Stomach (tissue), 9 donors: Measurements from ENCODE around the gene IL4I1. TPM values are rescaled to one million over a fixed set of nuclear protein-coding genes. Genes with fewer than 3 reads are reported as not detected.

Experiments used
- DNase-seq, 2 donors: peaks; one replicate each; pipeline versions ENCODE4 v3.0.0 to v3.0.0-alpha.2; 2013 to 2019
- H3K27ac ChIP-seq, 5 donors: fragments of 200-600 bp in 4 of 5; sonication (generic) in 4 of 5; one replicate each; pipeline ENCODE4 v1.5.1; 2013 to 2019; ENCODE audit warnings: mild to moderate bottlenecking in 1 of 5, moderate library complexity in 1 of 5
- H3K27me3 ChIP-seq, 3 donors: fragments of 200-600 bp; sonication (generic); one replicate each; pipeline ENCODE4 v1.5.1; 2017 to 2019; ENCODE audit warnings: mixed run types in 1 of 3
- H3K36me3 ChIP-seq, 4 donors: fragments of 200-600 bp; sonication (generic); 1 replicate in 3 of 4; 2 replicates in 1 of 4; pipeline ENCODE4 v1.5.1; 2016 to 2019
- H3K4me1 ChIP-seq, 4 donors: fragments of 200-600 bp; sonication (generic); one replicate each; pipeline ENCODE4 v1.5.1; 2016 to 2019
- H3K4me3 ChIP-seq, 4 donors: fragments of 200-600 bp; sonication (generic) in 3 of 4; one replicate each; pipeline ENCODE4 v1.5.1; 2016 to 2019; ENCODE audit warnings: mild to moderate bottlenecking in 1 of 4
- H3K9me3 ChIP-seq, 4 donors: fragments of 200-600 bp; sonication (generic); one replicate each; pipeline ENCODE4 v1.5.1; 2016 to 2019
- EP300 ChIP-seq: sonication (generic); formaldehyde crosslinking; IDR thresholded peaks from one replicate; pipeline ENCODE4 v1.6.1; 2017; ENCODE audit warnings: antibody characterized with exemption
- POLR2A ChIP-seq, 4 donors: fragments of 450-650 bp; IDR thresholded peaks; one replicate each; pipeline ENCODE4 v1.6.1; 2016; ENCODE audit warnings: antibody characterized with exemption in 4 of 4, control low read depth in 2 of 4, mild to moderate bottlenecking in 1 of 4, moderate library complexity in 1 of 4
- POLR2AphosphoS5 ChIP-seq, 3 donors: sonication (generic); formaldehyde crosslinking; IDR thresholded peaks; one replicate each; pipeline ENCODE4 v1.6.1; 2016; ENCODE audit warnings: antibody characterized with exemption in 3 of 3
- WGBS, 5 donors: extraction: QIAGEN DNeasy Blood & Tissue Kit in 3 of 5; methylation state at CpG; one replicate each; pipeline versions ENCODE4 v1.1.5 to v1.1.7; 2013 to 2018; 5-methylcytosine and 5-hydroxymethylcytosine counted together
- intact Hi-C: fragments of 100-400 bp; cut with DNase I; formaldehyde crosslinking; loops from one replicate; pipeline ENCODE4 v1.15.1; 2023; ENCODE audit warnings: low total_unique reads
- polyA plus RNA-seq, 3 donors: library from polyadenylated mRNA; stranded (reverse); fragments of 200-250 nt; gene quantifications; one replicate each; pipeline ENCODE4 v1.2.3, GENCODE V29; 2013
- total RNA-seq, 5 donors: library from RNA; depleted of rRNA; stranded (reverse); fragments of >200 nt; gene quantifications; one replicate each; pipeline versions ENCODE4 v1.1.0 to v1.2.3, GENCODE V29; 2014 to 2016
- TF ChIP-seq, protein P1 (sequence below), 7 experiments: fragments of 450-650 bp in 4 of 7; fragments of 200-600 bp in 3 of 7; sonication (generic) in 3 of 7; IDR thresholded peaks; one replicate each; pipeline ENCODE4 v1.5.1; 2016 to 2019; ENCODE audit warnings: antibody characterized with exemption in 7 of 7, control low read depth in 2 of 7, mild to moderate bottlenecking in 1 of 7
- donor health status: healthy with polysubstance abuse.
- donor health status: Bipolar disorder and iron deficiency.
- donor health status: healthy.

Gene IL4I1
- total and polyA plus RNA-seq, 8 donors, result 0.45 to 1.1 (median 0.66) TPM; not detected in 2

- peaks cover 85 to 100% (median 99%) of the 10 kb centered on the region in 4 donors for H3K36me3 ChIP-seq
- peak overlapping the region in 3 of 5 donors; percentile 75 to 78 (median 75) for H3K27ac ChIP-seq
- DNase-seq, result no peak
- H3K27me3 ChIP-seq, result no peaks in the 10 kb centered on the region
- 81 to 84% (median 82%) methylated on average over 16 to 22 of the region's 22 CpGs for WGBS, 5 donors
- H3K4me3 ChIP-seq, result no peak overlapping the region
- H3K4me1 ChIP-seq, result peaks cover 19 to 39% (median 30%) of the 10 kb centered on the region in 4 donors
- TF ChIP-seq POLR2AphosphoS5 (IDR thresholded peaks at IDR 0.05), result no peak
- no peak for TF ChIP-seq EP300
- no peak for TF ChIP-seq POLR2A (IDR thresholded peaks at IDR 0.05)
- TF ChIP-seq, protein P1, sequence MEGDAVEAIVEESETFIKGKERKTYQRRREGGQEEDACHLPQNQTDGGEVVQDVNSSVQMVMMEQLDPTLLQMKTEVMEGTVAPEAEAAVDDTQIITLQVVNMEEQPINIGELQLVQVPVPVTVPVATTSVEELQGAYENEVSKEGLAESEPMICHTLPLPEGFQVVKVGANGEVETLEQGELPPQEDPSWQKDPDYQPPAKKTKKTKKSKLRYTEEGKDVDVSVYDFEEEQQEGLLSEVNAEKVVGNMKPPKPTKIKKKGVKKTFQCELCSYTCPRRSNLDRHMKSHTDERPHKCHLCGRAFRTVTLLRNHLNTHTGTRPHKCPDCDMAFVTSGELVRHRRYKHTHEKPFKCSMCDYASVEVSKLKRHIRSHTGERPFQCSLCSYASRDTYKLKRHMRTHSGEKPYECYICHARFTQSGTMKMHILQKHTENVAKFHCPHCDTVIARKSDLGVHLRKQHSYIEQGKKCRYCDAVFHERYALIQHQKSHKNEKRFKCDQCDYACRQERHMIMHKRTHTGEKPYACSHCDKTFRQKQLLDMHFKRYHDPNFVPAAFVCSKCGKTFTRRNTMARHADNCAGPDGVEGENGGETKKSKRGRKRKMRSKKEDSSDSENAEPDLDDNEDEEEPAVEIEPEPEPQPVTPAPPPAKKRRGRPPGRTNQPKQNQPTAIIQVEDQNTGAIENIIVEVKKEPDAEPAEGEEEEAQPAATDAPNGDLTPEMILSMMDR (IDR thresholded peaks at IDR 0.05), result no peak
- no peaks in the 10 kb centered on the region for H3K9me3 ChIP-seq
- intact Hi-C loops, result no loop called here
These were observed 36.9 kb downstream of the IL4I1 start for GRCh38 chr19:49859682-49860335.

GRCh38 chr19:49858088-49858985, 38.4 kb downstream of the IL4I1 start:
- H3K4me1 ChIP-seq, result peaks cover 16 to 49% (median 38%) of the 10 kb centered on the region in 4 donors
- TF ChIP-seq POLR2A (IDR thresholded peaks at IDR 0.05) (no peak), POLR2AphosphoS5 (IDR thresholded peaks at IDR 0.05) (no peak), EP300 (no peak)
- TF ChIP-seq, protein P1 (IDR thresholded peaks at IDR 0.05), result no peak
- WGBS, 5 donors, result 86 to 89% (median 88%) methylated on average over 27 to 37 of the region's 37 CpGs
- H3K36me3 ChIP-seq, result peaks cover 77 to 94% (median 92%) of the 10 kb centered on the region in 4 donors
- H3K27me3 ChIP-seq, result no peaks in the 10 kb centered on the region
- H3K27ac ChIP-seq, result peak overlapping the region in 2 of 5 donors; percentile 15 to 22
- H3K4me3 ChIP-seq, result no peak overlapping the region
- H3K9me3 ChIP-seq, result no peaks in the 10 kb centered on the region
- intact Hi-C loops, result no loop called here
- DNase-seq, result no peak

GRCh38 chr19:49857838-49858087, 38.9 kb downstream of the IL4I1 start:
- TF ChIP-seq, protein P1 (IDR thresholded peaks at IDR 0.05), result no peak
- TF ChIP-seq POLR2A (IDR thresholded peaks at IDR 0.05), result no peak
- Histone ChIP-seq H3K27me3 (no peaks in the 10 kb centered on the region), H3K36me3 (peaks cover 73 to 88% (median 87%) of the 10 kb centered on the region in 4 donors), H3K4me3 (no peak overlapping the region), H3K4me1 (peaks cover 20 to 55% (median 44%) of the 10 kb centered on the region in 4 donors), H3K27ac (peak overlapping the region in 1 of 5 donors; percentile 8), H3K9me3 (no peaks in the 10 kb centered on the region)
- no peak for DNase-seq
- 77 to 93% (median 88%) methylated on average over 2 to 5 of the region's 5 CpGs for WGBS, 5 donors
- intact Hi-C loops, result no loop called here

DNA sequence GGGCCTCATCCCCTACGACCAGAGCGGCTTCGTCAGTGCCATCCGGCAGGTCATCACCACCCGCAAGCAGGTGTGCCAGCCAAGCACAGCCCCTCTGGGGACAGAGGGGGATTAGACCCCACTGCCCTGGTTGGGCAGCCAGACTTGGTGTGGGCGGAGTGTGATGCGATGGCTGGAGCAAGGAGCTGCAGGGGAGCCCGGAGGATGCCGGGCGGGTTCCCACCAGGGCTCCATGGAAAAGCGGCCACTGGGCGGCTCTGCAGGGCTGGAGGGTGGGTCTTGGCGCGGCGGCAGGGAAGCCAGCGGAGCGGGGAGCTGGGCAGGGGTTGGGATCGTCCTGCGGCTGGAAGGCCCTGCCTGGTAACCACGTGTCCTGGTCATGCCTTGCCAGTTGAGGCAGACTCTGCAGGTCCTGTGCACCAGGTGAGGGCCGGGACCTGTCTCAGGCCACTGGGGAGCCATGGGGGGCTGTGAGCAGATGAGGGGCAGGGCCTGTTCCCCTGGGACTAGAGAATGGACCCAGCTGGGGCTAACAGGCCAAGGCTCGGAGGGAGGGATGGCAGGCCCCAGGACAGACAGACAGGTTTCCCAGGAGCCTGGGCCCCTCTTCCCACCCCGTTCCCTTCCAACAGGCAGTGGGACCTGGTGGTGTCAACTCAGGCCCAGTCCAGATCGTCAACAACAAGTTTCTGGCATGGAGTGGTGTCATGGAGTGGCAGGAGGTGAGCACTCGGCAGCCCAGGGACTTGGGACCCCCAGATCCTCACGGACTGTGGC, 39.4 kb downstream of the IL4I1 start:
- intact Hi-C loops, result no loop called here
- Histone ChIP-seq H3K9me3 (no peaks in the 10 kb centered on the region), H3K4me1 (peaks cover 25 to 55% (median 49%) of the 10 kb centered on the region in 4 donors), H3K27me3 (no peaks in the 10 kb centered on the region), H3K4me3 (no peak overlapping the region), H3K27ac (peak overlapping the region in 1 of 5 donors; percentile 8), H3K36me3 (peaks cover 68 to 83% (median 81%) of the 10 kb centered on the region in 4 donors)
- peak in 1 of 2 donors; percentile 11 for DNase-seq
- 83 to 90% (median 89%) methylated on average over 8 to 26 of the region's 26 CpGs for WGBS, 5 donors
- TF ChIP-seq EP300 (no peak), POLR2A (IDR thresholded peaks at IDR 0.05) (no peak), POLR2AphosphoS5 (IDR thresholded peaks at IDR 0.05) (no peak)
- TF ChIP-seq, protein P1 (IDR thresholded peaks at IDR 0.05), result no peak
